ENCODE results near the gene PRPF38B. TPM values are rescaled to one million over a fixed set of nuclear protein-coding genes. Genes with fewer than 3 reads are reported as not detected.
A peak's percentile ranks its signal among the peaks of the same experiment; 100 is the strongest.

Gene PRPF38B
- polyA plus RNA-seq, 6 donors from 2014 or later: 19.7 to 38.7 (median 21.1) TPM

DNA sequence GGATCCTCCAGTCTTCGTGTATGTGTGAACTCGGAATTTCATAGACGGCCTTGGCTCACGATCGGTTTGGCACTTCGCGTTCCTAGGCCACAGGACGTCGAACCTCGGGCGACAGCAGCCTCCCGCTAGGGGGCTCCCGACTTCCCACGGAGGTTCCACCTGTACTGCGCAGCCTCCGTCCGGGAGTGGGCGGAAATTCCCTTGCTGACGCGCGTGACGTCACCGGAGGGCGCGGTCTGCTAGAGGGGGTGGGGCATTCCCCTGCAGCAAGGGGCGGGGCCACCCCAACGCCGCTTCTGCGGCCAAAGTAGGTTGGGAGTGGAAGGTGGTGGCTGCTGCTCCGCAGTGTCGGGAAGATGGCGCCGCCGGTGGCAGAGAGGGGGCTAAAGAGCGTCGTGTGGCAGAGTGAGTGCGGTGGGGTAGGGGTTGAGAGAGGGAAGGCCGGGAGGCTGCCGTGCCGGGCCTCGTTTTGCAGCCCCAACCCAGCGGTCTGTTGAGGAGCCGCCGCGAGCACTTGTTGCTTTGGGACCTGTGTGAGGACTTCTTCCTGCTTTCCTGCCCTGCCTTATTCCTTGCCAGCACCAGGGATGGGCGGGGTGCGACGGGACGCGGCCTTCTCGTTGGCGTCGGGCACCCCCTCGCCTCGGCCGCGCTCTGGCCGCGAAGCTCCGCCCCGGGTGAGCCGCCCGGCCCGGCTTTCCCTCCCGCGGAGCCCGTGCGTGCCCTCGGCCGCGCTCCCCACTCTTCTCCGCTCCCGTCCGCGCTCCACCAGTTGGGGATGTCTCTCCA is 54.5 kb downstream of the PRPF38B start, which contains the start of gene STXBP3:
Gene STXBP3, plus strand, starts transcription at position 293 of the 789 bp plus-strand sequence. Its CDS starts 64 bp downstream, at position 357.
- Mint-ChIP-seq H3K36me3 (peaks cover 0 to 13% of the 10 kb centered on the region in 2 donors), H3K4me3 (peak within 1 kb of the TSS; percentile 92 to 99 (median 96)), H3K4me1 (peaks cover 27 to 35% (median 32%) of the 10 kb centered on the region in 3 donors), H3K27ac (peak within 1 kb of the TSS; percentile 97 to 100 (median 99)), H3K9me3 (no peaks in the 10 kb centered on the region), H3K27me3 (no peaks in the 10 kb centered on the region)
- peak; percentile 99 for DNase-seq
- peak; percentile 90 to 92 for ATAC-seq (ENCODE audit: low read depth in 2 of 2)

DNA sequence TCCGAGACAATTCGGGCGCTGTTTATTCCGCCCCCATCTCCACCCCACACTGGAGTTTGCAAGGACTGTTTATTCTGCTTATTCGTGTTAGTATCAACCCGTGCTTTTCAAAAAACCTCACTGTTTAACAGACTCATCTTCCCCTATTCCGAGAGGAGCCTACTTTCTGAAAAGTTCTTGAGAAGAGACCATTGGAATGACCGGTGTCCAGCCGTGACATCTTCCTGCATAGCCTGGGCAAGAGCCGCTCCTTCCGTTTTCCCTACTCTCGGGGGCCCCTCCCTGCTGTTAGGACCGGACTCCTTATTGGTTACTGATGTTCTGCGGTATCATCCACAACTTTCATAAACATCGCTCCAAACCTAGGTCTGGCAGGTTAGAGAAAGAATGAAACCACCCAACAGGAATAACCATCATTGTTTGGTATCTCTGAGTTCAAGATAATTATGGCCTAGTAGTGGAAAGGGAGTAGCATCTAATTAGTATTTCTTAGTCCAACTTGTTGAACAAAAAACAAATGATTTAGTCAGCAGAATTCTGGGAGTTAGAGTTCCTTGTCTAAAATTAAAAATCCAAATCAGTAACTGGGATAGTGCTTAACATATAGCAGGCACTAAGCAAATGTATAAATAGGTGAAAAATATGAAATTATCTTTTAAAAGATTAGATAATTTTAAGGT is 55.2 kb downstream of the PRPF38B start:
- peak overlapping the region; percentile 95 to 99 (median 98) for H3K27ac Mint-ChIP-seq
- DNase-seq: peak; percentile 22
- H3K27me3 Mint-ChIP-seq: no peaks in the 10 kb centered on the region
- peaks cover 27 to 35% (median 32%) of the 10 kb centered on the region in 3 donors for H3K4me1 Mint-ChIP-seq
- H3K4me3 Mint-ChIP-seq: peak overlapping the region; percentile 92 to 99 (median 96)
- H3K36me3 Mint-ChIP-seq: peaks cover 0 to 13% of the 10 kb centered on the region in 2 donors
- H3K9me3 Mint-ChIP-seq: no peaks in the 10 kb centered on the region
- ATAC-seq (ENCODE audit: low read depth in 2 of 2): no peak

DNA sequence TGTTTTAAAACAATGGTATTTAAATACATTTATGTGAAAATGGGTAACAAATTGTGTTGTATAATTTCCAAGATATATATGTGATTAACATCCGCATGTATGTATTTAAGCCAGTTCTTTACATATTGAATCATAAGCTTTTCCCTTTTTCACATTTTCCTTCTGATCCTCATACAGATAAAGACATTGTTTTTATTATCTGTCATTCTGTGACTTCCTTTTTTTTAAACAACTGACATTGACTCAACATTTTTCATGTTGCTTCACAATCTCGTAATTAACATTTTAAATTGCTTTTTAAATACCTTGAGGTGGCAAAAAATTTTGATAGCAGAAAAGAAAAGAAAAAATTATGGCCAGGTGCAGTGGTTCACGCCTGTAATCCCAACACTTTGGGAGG is 55.8 kb downstream of the PRPF38B start:
- Mint-ChIP-seq H3K9me3 (no peaks in the 10 kb centered on the region), H3K27me3 (no peaks in the 10 kb centered on the region), H3K4me3 (peak overlapping the region in 7 of 8 donors; percentile 5 to 99 (median 76)), H3K36me3 (peaks cover 4 to 13% of the 10 kb centered on the region in 2 donors), H3K4me1 (peaks cover 27 to 35% (median 32%) of the 10 kb centered on the region in 3 donors), H3K27ac (peak overlapping the region; percentile 13 to 97 (median 75))
- DNase-seq (no peak), ATAC-seq (ENCODE audit: low read depth in 2 of 2) (no peak)

DNA sequence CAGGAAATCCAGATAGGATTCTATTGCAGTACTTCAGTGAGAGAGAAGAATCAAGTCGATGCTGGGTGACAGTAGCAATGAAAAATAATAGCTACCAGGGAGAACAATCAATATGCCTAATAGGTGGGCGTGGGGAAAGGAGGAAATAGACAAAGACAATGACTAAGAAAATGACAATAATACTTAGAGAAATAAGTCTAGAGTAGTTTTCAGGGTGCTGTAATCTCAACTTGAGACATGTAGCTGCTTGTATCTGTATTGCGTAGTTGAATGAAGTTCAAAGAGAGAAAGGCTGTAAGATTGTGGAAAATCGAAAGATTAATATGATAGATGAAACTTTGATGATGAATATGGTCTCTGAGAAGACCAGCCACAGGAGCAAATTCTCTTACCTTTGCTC is 57.0 kb downstream of the PRPF38B start:
- H3K27me3 Mint-ChIP-seq: no peaks in the 10 kb centered on the region
- peak overlapping the region in 2 of 8 donors; percentile 61 to 71 for H3K4me3 Mint-ChIP-seq
- peaks cover 8 to 13% of the 10 kb centered on the region in 2 donors for H3K36me3 Mint-ChIP-seq
- no peaks in the 10 kb centered on the region for H3K9me3 Mint-ChIP-seq
- ATAC-seq (ENCODE audit: low read depth in 2 of 2): no peak
- peak overlapping the region in 3 of 6 donors; percentile 32 to 97 (median 54) for H3K27ac Mint-ChIP-seq
- peaks cover 27 to 35% (median 32%) of the 10 kb centered on the region in 3 donors for H3K4me1 Mint-ChIP-seq
- DNase-seq: no peak

GRCh38 chr1:108750476-108751181 is 58.5 kb downstream of the PRPF38B start:
- ATAC-seq (ENCODE audit: low read depth in 2 of 2) (no peak), DNase-seq (no peak)
- no peaks in the 10 kb centered on the region for H3K9me3 Mint-ChIP-seq
- peaks cover 27 to 35% (median 32%) of the 10 kb centered on the region in 3 donors for H3K4me1 Mint-ChIP-seq
- H3K27me3 Mint-ChIP-seq: no peaks in the 10 kb centered on the region
- H3K27ac Mint-ChIP-seq: peak overlapping the region in 5 of 6 donors; percentile 16 to 81 (median 37)
- peak overlapping the region in 1 of 8 donors; percentile 50 for H3K4me3 Mint-ChIP-seq
- H3K36me3 Mint-ChIP-seq: peaks cover 8 to 13% of the 10 kb centered on the region in 2 donors

Other genes starting within 250 kb of the PRPF38B start
- gene NBPF6, start 242.0 kb upstream of the PRPF38B start, polyA plus RNA-seq (ENCODE audit: low read depth in 6 of 6): not detected
- gene EEIG2, start 132.2 kb upstream of the PRPF38B start, polyA plus RNA-seq (ENCODE audit: low read depth in 6 of 6): 1 to 10 TPM in 3 of 6 donors, under 1 TPM in 3; 0.43 to 2.5 (median 0.93) TPM
- gene HENMT1, start 31.2 kb upstream of the PRPF38B start, polyA plus RNA-seq (ENCODE audit: low read depth in 6 of 6): 10 to 100 TPM in 3 of 6 donors, 1 to 10 TPM in 3; 3.2 to 14.6 (median 9.1) TPM
- under 1 TPM in 1 of 6 donors, not detected in 5; 0.11 TPM for gene FNDC7, start 20.6 kb downstream of the PRPF38B start, polyA plus RNA-seq (ENCODE audit: low read depth in 6 of 6)
- 10 to 100 TPM; 40.5 to 52.0 (median 44.2) TPM for gene STXBP3, start 54.4 kb downstream of the PRPF38B start, polyA plus RNA-seq (ENCODE audit: low read depth in 6 of 6)
- not detected for gene AKNAD1, start 164.8 kb downstream of the PRPF38B start, polyA plus RNA-seq (ENCODE audit: low read depth in 6 of 6)
- gene GPSM2, start 184.7 kb downstream of the PRPF38B start, polyA plus RNA-seq (ENCODE audit: low read depth in 6 of 6): 1 to 10 TPM; 1.2 to 5.1 (median 3.6) TPM